Esophagus (tissue), 2 donors: ENCODE results near the gene JARID2. TPM values are rescaled to one million over a fixed set of nuclear protein-coding genes. Genes with fewer than 3 reads are reported as not detected.
"Not testable (repeated sequence)": the region's sequence is repeated elsewhere in the genome, so short reads cannot be mapped to it uniquely, and the experiment has no call there.

Experiments used
- H3K27ac ChIP-seq, 2 donors: one replicate each; pipeline ENCODE4 v1.5.1; 2013; ENCODE audit warnings: low read depth in 2 of 2, mild to moderate bottlenecking in 2 of 2, inconsistent platforms in 1 of 2, low read length in 1 of 2, moderate library complexity in 1 of 2
- H3K27me3 ChIP-seq, 2 donors: one replicate each; pipeline ENCODE4 v1.6.1; 2013; ENCODE audit warnings: low read length in 2 of 2, control low read depth in 1 of 2, mild to moderate bottlenecking in 1 of 2; ENCODE audit not compliant: insufficient read depth in 2 of 2, control insufficient read depth in 1 of 2
- H3K36me3 ChIP-seq, 2 donors: one replicate each; pipeline ENCODE4 v1.6.1; 2013; ENCODE audit warnings: low read length in 1 of 2; ENCODE audit not compliant: control insufficient read depth in 2 of 2, insufficient read depth in 2 of 2
- H3K4me1 ChIP-seq, 2 donors: one replicate each; pipeline ENCODE4 v1.6.1; 2013; ENCODE audit warnings: low read length in 1 of 2; ENCODE audit not compliant: control insufficient read depth in 2 of 2, insufficient read depth in 2 of 2
- H3K4me3 ChIP-seq, 2 donors: one replicate each; pipeline ENCODE4 v1.5.1; 2013; ENCODE audit warnings: low read length in 2 of 2, mild to moderate bottlenecking in 2 of 2, low read depth in 1 of 2, moderate library complexity in 1 of 2
- H3K9me3 ChIP-seq, 2 donors: one replicate each; pipeline ENCODE4 v1.6.1; 2013; ENCODE audit warnings: mild to moderate bottlenecking in 2 of 2, low read depth in 1 of 2, low read length in 1 of 2, moderate library complexity in 1 of 2; ENCODE audit not compliant: control insufficient read depth in 2 of 2, insufficient read depth in 1 of 2
- WGBS, 2 donors: extraction: QIAGEN DNeasy Blood & Tissue Kit; methylation state at CpG; one replicate each; pipeline ENCODE4 v1.1.7; 2013; 5-methylcytosine and 5-hydroxymethylcytosine counted together
- polyA plus RNA-seq, 2 donors: library from polyadenylated mRNA; stranded (reverse); fragments of 200-250 nt; gene quantifications; one replicate each; pipeline ENCODE4 v1.2.3, GENCODE V29; 2013
- donor health status: healthy with polysubstance abuse.
- donor health status: Bipolar disorder and iron deficiency.

The JARID2 gene
- polyA plus RNA-seq, 2 donors: 7.9 to 8.3 TPM

GRCh38 chr6:15284743-15285142 is 38.9 kb downstream of the JARID2 start:
- Histone ChIP-seq H3K4me3 (no peak overlapping the region), H3K27me3 (no peaks in the 10 kb centered on the region), H3K27ac (no peak overlapping the region), H3K36me3 (no peaks in the 10 kb centered on the region), H3K4me1 (peaks cover 0 to 10% of the 10 kb centered on the region in 2 donors), H3K9me3 (no peaks in the 10 kb centered on the region)
- WGBS, 2 donors: 87 to 94% methylated on average over 1 of the region's 1 CpG

- no peaks in the 10 kb centered on the region for H3K36me3 ChIP-seq
- H3K27ac ChIP-seq: no peak overlapping the region
- 88 to 96% methylated on average over 3 of the region's 3 CpGs for WGBS, 2 donors
- no peak overlapping the region for H3K4me3 ChIP-seq
- no peaks in the 10 kb centered on the region for H3K27me3 ChIP-seq
- peaks cover 0 to 9% of the 10 kb centered on the region in 2 donors for H3K4me1 ChIP-seq
- no peaks in the 10 kb centered on the region for H3K9me3 ChIP-seq
These were observed 39.9 kb downstream of the JARID2 start for GRCh38 chr6:15285682-15286294.

- 80 to 84% methylated on average over 6 of the region's 6 CpGs for WGBS, 2 donors
- no peak overlapping the region for H3K27ac ChIP-seq
- no peaks in the 10 kb centered on the region for H3K36me3 ChIP-seq
These were observed 42.0 kb downstream of the JARID2 start for GRCh38 chr6:15287670-15288375.

GRCh38 chr6:15288856-15289255 is 43.0 kb downstream of the JARID2 start:
- H3K4me3 ChIP-seq: no peak overlapping the region
- no peaks in the 10 kb centered on the region for H3K9me3 ChIP-seq
- 86 to 91% methylated on average over 8 of the region's 8 CpGs for WGBS, 2 donors
- no peaks in the 10 kb centered on the region for H3K36me3 ChIP-seq
- H3K27ac ChIP-seq: no peak overlapping the region
- H3K27me3 ChIP-seq: no peaks in the 10 kb centered on the region
- H3K4me1 ChIP-seq: peaks cover 0 to 5% of the 10 kb centered on the region in 2 donors

More at GRCh38 chr6:15287670-15288375, 42.0 kb downstream of the JARID2 start:
- no peaks in the 10 kb centered on the region for H3K27me3 ChIP-seq
- H3K4me1 ChIP-seq: peaks cover 0 to 3% of the 10 kb centered on the region in 2 donors
- no peaks in the 10 kb centered on the region for H3K9me3 ChIP-seq
- H3K4me3 ChIP-seq: no peak overlapping the region

- H3K27ac ChIP-seq, H3K4me1 ChIP-seq, H3K27me3 ChIP-seq, H3K36me3 ChIP-seq, H3K9me3 ChIP-seq, H3K4me3 ChIP-seq: not testable (repeated sequence)
- 83 to 92% methylated on average over 7 of the region's 7 CpGs for WGBS, 2 donors
These were observed 43.6 kb downstream of the JARID2 start for GRCh38 chr6:15289456-15289855.

GRCh38 chr6:15290067-15290680 is 44.3 kb downstream of the JARID2 start:
- WGBS, 2 donors: 89 to 93% methylated on average over 2 of the region's 2 CpGs
- Histone ChIP-seq H3K27me3 (no peaks in the 10 kb centered on the region), H3K27ac (no peak overlapping the region), H3K9me3 (no peaks in the 10 kb centered on the region), H3K36me3 (no peaks in the 10 kb centered on the region), H3K4me1 (peaks cover 0 to 5% of the 10 kb centered on the region in 2 donors), H3K4me3 (no peak overlapping the region)

GRCh38 chr6:15290962-15291704 is 45.3 kb downstream of the JARID2 start:
- no peaks in the 10 kb centered on the region for H3K27me3 ChIP-seq
- H3K36me3 ChIP-seq: no peaks in the 10 kb centered on the region
- WGBS, 2 donors: 90 to 93% methylated on average over 13 of the region's 13 CpGs
- H3K4me3 ChIP-seq: no peak overlapping the region
- no peaks in the 10 kb centered on the region for H3K9me3 ChIP-seq
- H3K27ac ChIP-seq: no peak overlapping the region
- H3K4me1 ChIP-seq: peaks cover 0 to 5% of the 10 kb centered on the region in 2 donors

- H3K4me1 ChIP-seq: peaks cover 0 to 5% of the 10 kb centered on the region in 2 donors
These were observed 46.9 kb downstream of the JARID2 start for GRCh38 chr6:15292721-15293302.

GRCh38 chr6:15293674-15294073 is 47.8 kb downstream of the JARID2 start:
- Histone ChIP-seq H3K4me3 (no peak overlapping the region), H3K27me3 (no peaks in the 10 kb centered on the region), H3K4me1 (peaks cover 0 to 5% of the 10 kb centered on the region in 2 donors), H3K36me3 (no peaks in the 10 kb centered on the region), H3K9me3 (no peaks in the 10 kb centered on the region), H3K27ac (no peak overlapping the region)
- 87 to 88% methylated on average over 2 of the region's 2 CpGs for WGBS, 2 donors

More at GRCh38 chr6:15292721-15293302, 46.9 kb downstream of the JARID2 start:
- 90% methylated on average over 7 of the region's 7 CpGs for WGBS, 2 donors
- no peaks in the 10 kb centered on the region for H3K36me3 ChIP-seq
- H3K27me3 ChIP-seq: no peaks in the 10 kb centered on the region
- H3K4me3 ChIP-seq: no peak overlapping the region
- no peak overlapping the region for H3K27ac ChIP-seq
- H3K9me3 ChIP-seq: no peaks in the 10 kb centered on the region
